NB4 (cell line): Measurements from ENCODE around the gene ASXL3.

Experiments used
- CTCF ChIP-seq: IDR thresholded peaks from one replicate; pipeline ENCODE4 v1.5.1; 2012; ENCODE audit warnings: low read depth, low read length
- POLR2A ChIP-seq: IDR thresholded peaks from 2 replicates; pipeline ENCODE4 v1.6.1; 2011; ENCODE audit warnings: mild to moderate bottlenecking; ENCODE audit not compliant: insufficient read length; ENCODE audit errors: extremely low read depth

- TF ChIP-seq CTCF (no peak), POLR2A (no peak)
These were observed 34.6 kb downstream of the ASXL3 start for GRCh38 chr18:33612632-33613031.
